Liver (tissue), 9 donors: ENCODE data around the gene NGLY1. TPM values are rescaled to one million over a fixed set of nuclear protein-coding genes. Genes with fewer than 3 reads are reported as not detected.

Experiments
- DNase-seq: peaks from one replicate; pipeline ENCODE4 v3.0.0-alpha.2; 2017; ENCODE audit warnings: low spot score
- H3K27ac ChIP-seq, 2 donors: one replicate each; pipeline ENCODE4 v1.7.0; 2013; ENCODE audit warnings: inconsistent platforms in 2 of 2, low read length in 2 of 2, control low read depth in 1 of 2, low read depth in 1 of 2, mild to moderate bottlenecking in 1 of 2
- H3K27me3 ChIP-seq, 4 donors: one replicate each; pipeline versions ENCODE4 v1.6.1 to v1.7.0; 2013; ENCODE audit warnings: low read length in 3 of 4, inconsistent platforms in 1 of 4, mild to moderate bottlenecking in 1 of 4, moderate library complexity in 1 of 4; ENCODE audit not compliant: control insufficient read depth in 4 of 4, insufficient read depth in 4 of 4
- H3K36me3 ChIP-seq, 4 donors: one replicate each; pipeline versions ENCODE4 v1.6.1 to v1.7.0; 2013; ENCODE audit warnings: low read length in 3 of 4, mild to moderate bottlenecking in 3 of 4, low read depth in 1 of 4, moderate library complexity in 1 of 4; ENCODE audit not compliant: control insufficient read depth in 4 of 4, insufficient read depth in 3 of 4
- H3K4me1 ChIP-seq, 4 donors: one replicate each; pipeline versions ENCODE4 v1.6.1 to v1.7.0; 2013; ENCODE audit warnings: low read length in 3 of 4, mild to moderate bottlenecking in 3 of 4, moderate library complexity in 1 of 4; ENCODE audit not compliant: control insufficient read depth in 4 of 4, insufficient read depth in 4 of 4
- H3K4me3 ChIP-seq, 3 donors: one replicate each; pipeline versions ENCODE4 v1.6.1 to v1.7.0; 2013; ENCODE audit warnings: low read length in 3 of 3, control low read depth in 1 of 3, low read depth in 1 of 3, mild to moderate bottlenecking in 1 of 3
- H3K9ac ChIP-seq, 2 donors: one replicate each; pipeline ENCODE4 v1.7.0; 2013; ENCODE audit warnings: low read length in 2 of 2, mild to moderate bottlenecking in 2 of 2, moderate library complexity in 2 of 2, control low read depth in 1 of 2, low read depth in 1 of 2
- H3K9me3 ChIP-seq, 4 donors: one replicate each; pipeline versions ENCODE4 v1.6.1 to v1.7.0; 2013; ENCODE audit warnings: low read length in 3 of 4; ENCODE audit not compliant: control insufficient read depth in 4 of 4
- EGR1 ChIP-seq, 2 donors: IDR thresholded peaks; 2 replicates each; pipeline ENCODE4 v1.6.1; 2016 to 2018; ENCODE audit warnings: antibody characterized with exemption in 2 of 2, low read depth in 2 of 2
- FOXA1 ChIP-seq: IDR thresholded peaks from 2 replicates; pipeline ENCODE4 v1.6.1; 2016; ENCODE audit warnings: antibody characterized with exemption
- FOXA2 ChIP-seq: IDR thresholded peaks from 2 replicates; pipeline ENCODE4 v1.6.1; 2016; ENCODE audit warnings: antibody characterized with exemption
- GABPA ChIP-seq, 2 donors: IDR thresholded peaks in 1 of 2; conservative IDR thresholded peaks in 1 of 2; 2 replicates each; pipeline ENCODE4 v1.6.1; 2016; ENCODE audit warnings: antibody characterized with exemption in 2 of 2, mild to moderate bottlenecking in 1 of 2, moderate library complexity in 1 of 2
- HNF4A ChIP-seq, 2 donors: conservative IDR thresholded peaks; 2 replicates each; pipeline ENCODE4 v1.6.1; 2016; ENCODE audit warnings: antibody characterized with exemption in 2 of 2, mild to moderate bottlenecking in 2 of 2
- HNF4G ChIP-seq: IDR thresholded peaks from 2 replicates; pipeline ENCODE4 v1.6.1; 2016; ENCODE audit warnings: antibody characterized with exemption
- JUND ChIP-seq, 2 donors: IDR thresholded peaks; 2 replicates each; pipeline ENCODE4 v1.6.1; 2016; ENCODE audit warnings: antibody characterized with exemption in 2 of 2
- NR2F2 ChIP-seq: IDR thresholded peaks from 2 replicates; pipeline ENCODE4 v1.6.1; 2016; ENCODE audit warnings: antibody characterized with exemption
- RAD21 ChIP-seq, 2 donors: IDR thresholded peaks; 2 replicates each; pipeline ENCODE4 v1.6.1; 2016; ENCODE audit warnings: antibody characterized with exemption in 2 of 2, mild to moderate bottlenecking in 2 of 2
- RXRA ChIP-seq, 2 donors: IDR thresholded peaks; 2 replicates each; pipeline ENCODE4 v1.6.1; 2017 to 2018; ENCODE audit warnings: antibody characterized with exemption in 2 of 2, mild to moderate bottlenecking in 1 of 2
- SP1 ChIP-seq: IDR thresholded peaks from 2 replicates; pipeline ENCODE4 v1.6.1; 2018; ENCODE audit warnings: antibody characterized with exemption, mild to moderate bottlenecking
- TAF1 ChIP-seq: conservative IDR thresholded peaks from 2 replicates; pipeline ENCODE4 v1.6.1; 2016; ENCODE audit warnings: antibody characterized with exemption, mild to moderate bottlenecking
- YY1 ChIP-seq: IDR thresholded peaks from 2 replicates; pipeline ENCODE4 v1.6.1; 2016; ENCODE audit warnings: antibody characterized with exemption, mild to moderate bottlenecking
- ZBTB33 ChIP-seq: IDR thresholded peaks from 2 replicates; pipeline ENCODE4 v1.6.1; 2016; ENCODE audit warnings: antibody characterized with exemption
- WGBS: extraction: QIAGEN DNeasy Blood & Tissue Kit; methylation state at CpG from one replicate; pipeline ENCODE4 v1.1.7; 2013; 5-methylcytosine and 5-hydroxymethylcytosine counted together
- polyA plus RNA-seq, 2 donors: library from polyadenylated mRNA; stranded (reverse) in 1 of 2; unstranded in 1 of 2; fragments of 200-250 nt in 1 of 2; fragments of >200 nt in 1 of 2; fragmentation: Nextera tagmentation in 1 of 2; extraction: Ambion mirVana in 1 of 2; gene quantifications; one replicate each; pipeline versions ENCODE4 v1.2.1 to v1.2.3, GENCODE V29; 2013 to 2015
- total RNA-seq, 2 donors: library from RNA; depleted of rRNA; stranded (reverse); fragments of >200 nt; gene quantifications; one replicate each; pipeline ENCODE4 v1.2.3, GENCODE V29; 2014
- TF ChIP-seq, protein P1 (sequence below): IDR thresholded peaks from 2 replicates; pipeline ENCODE4 v1.6.1; 2016; ENCODE audit warnings: antibody characterized with exemption
- TF ChIP-seq, protein P2 (sequence below): IDR thresholded peaks from 2 replicates; pipeline ENCODE4 v1.6.1; 2016; ENCODE audit warnings: antibody characterized with exemption
- TF ChIP-seq, protein P3 (sequence below): fragments of 150-350 bp; IDR thresholded peaks from 2 replicates; pipeline ENCODE4 v1.5.1; 2017; ENCODE audit warnings: improper control_type of control experiment, low read depth, low read length; ENCODE audit not compliant: missing input control
- TF ChIP-seq, protein P4 (sequence below): IDR thresholded peaks from 2 replicates; pipeline ENCODE4 v1.6.1; 2016; ENCODE audit warnings: antibody characterized with exemption, mild to moderate bottlenecking
- donor health status: healthy.
- donor health status: healthy.
- donor health status: healthy.
- donor health status: healthy.
- donor health status: healthy.

NGLY1 gene
- total and polyA plus RNA-seq, 4 donors: 13.3 to 31.5 (median 23.9) TPM

DNA sequence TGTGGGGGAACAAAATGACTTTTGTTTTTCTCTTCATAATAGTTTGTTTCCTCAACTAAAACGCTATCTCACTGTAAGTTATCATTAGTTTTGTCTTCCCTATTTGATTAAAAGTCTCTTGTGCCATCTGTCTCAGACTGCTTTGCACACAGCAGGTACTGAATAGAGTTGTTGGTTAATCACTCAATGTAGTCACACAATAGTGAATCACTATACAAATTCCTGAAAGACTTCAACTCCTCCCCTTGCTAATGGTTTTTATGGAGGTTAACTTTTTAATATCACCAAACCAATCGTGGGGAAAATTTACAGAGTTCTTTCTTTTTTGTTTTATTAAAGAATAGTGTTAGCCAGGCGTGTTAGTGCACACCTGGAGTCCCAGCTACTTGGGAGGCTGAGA, 2.6 kb upstream of the NGLY1 start:
- Histone ChIP-seq H3K36me3 (no peaks in the 10 kb centered on the region), H3K27ac (no peak overlapping the region), H3K4me3 (no peak overlapping the region), H3K4me1 (peaks cover 0 to 26% (median 15%) of the 10 kb centered on the region in 4 donors), H3K9me3 (no peaks in the 10 kb centered on the region), H3K9ac (no peak overlapping the region), H3K27me3 (no peaks in the 10 kb centered on the region)
- no peak for DNase-seq
- no peak for TF ChIP-seq FOXA2
- no peak for TF ChIP-seq RXRA (IDR thresholded peaks at IDR 0.05)
- no peak for TF ChIP-seq GABPA (IDR thresholded peaks at IDR 0.05 in 1 of 2, conservative IDR thresholded peaks at IDR 0.05 in 1 of 2)
- TF ChIP-seq FOXA1: no peak
- TF ChIP-seq YY1: no peak
- no peak for TF ChIP-seq NR2F2
- TF ChIP-seq, protein P1, sequence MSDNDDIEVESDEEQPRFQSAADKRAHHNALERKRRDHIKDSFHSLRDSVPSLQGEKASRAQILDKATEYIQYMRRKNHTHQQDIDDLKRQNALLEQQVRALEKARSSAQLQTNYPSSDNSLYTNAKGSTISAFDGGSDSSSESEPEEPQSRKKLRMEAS: no peak
- no peak for TF ChIP-seq TAF1
- no peak for TF ChIP-seq SP1
- TF ChIP-seq, protein P2, sequence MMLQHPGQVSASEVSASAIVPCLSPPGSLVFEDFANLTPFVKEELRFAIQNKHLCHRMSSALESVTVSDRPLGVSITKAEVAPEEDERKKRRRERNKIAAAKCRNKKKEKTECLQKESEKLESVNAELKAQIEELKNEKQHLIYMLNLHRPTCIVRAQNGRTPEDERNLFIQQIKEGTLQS: no peak
- TF ChIP-seq, protein P3, sequence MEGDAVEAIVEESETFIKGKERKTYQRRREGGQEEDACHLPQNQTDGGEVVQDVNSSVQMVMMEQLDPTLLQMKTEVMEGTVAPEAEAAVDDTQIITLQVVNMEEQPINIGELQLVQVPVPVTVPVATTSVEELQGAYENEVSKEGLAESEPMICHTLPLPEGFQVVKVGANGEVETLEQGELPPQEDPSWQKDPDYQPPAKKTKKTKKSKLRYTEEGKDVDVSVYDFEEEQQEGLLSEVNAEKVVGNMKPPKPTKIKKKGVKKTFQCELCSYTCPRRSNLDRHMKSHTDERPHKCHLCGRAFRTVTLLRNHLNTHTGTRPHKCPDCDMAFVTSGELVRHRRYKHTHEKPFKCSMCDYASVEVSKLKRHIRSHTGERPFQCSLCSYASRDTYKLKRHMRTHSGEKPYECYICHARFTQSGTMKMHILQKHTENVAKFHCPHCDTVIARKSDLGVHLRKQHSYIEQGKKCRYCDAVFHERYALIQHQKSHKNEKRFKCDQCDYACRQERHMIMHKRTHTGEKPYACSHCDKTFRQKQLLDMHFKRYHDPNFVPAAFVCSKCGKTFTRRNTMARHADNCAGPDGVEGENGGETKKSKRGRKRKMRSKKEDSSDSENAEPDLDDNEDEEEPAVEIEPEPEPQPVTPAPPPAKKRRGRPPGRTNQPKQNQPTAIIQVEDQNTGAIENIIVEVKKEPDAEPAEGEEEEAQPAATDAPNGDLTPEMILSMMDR: no peak
- TF ChIP-seq ZBTB33: no peak
- TF ChIP-seq HNF4A (conservative IDR thresholded peaks at IDR 0.05): no peak
- TF ChIP-seq HNF4G: no peak
- no peak for TF ChIP-seq EGR1 (IDR thresholded peaks at IDR 0.05; ENCODE audit: low read depth in 2 of 2)
- WGBS: 89% methylated on average over 3 of the region's 3 CpGs

GRCh38 chr3:25784971-25785370, 1.7 kb upstream of the NGLY1 start:
- TF ChIP-seq, protein P3: no peak
- TF ChIP-seq, protein P4, sequence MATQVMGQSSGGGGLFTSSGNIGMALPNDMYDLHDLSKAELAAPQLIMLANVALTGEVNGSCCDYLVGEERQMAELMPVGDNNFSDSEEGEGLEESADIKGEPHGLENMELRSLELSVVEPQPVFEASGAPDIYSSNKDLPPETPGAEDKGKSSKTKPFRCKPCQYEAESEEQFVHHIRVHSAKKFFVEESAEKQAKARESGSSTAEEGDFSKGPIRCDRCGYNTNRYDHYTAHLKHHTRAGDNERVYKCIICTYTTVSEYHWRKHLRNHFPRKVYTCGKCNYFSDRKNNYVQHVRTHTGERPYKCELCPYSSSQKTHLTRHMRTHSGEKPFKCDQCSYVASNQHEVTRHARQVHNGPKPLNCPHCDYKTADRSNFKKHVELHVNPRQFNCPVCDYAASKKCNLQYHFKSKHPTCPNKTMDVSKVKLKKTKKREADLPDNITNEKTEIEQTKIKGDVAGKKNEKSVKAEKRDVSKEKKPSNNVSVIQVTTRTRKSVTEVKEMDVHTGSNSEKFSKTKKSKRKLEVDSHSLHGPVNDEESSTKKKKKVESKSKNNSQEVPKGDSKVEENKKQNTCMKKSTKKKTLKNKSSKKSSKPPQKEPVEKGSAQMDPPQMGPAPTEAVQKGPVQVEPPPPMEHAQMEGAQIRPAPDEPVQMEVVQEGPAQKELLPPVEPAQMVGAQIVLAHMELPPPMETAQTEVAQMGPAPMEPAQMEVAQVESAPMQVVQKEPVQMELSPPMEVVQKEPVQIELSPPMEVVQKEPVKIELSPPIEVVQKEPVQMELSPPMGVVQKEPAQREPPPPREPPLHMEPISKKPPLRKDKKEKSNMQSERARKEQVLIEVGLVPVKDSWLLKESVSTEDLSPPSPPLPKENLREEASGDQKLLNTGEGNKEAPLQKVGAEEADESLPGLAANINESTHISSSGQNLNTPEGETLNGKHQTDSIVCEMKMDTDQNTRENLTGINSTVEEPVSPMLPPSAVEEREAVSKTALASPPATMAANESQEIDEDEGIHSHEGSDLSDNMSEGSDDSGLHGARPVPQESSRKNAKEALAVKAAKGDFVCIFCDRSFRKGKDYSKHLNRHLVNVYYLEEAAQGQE: no peak
- TF ChIP-seq GABPA (IDR thresholded peaks at IDR 0.05 in 1 of 2, conservative IDR thresholded peaks at IDR 0.05 in 1 of 2) (no peak), TAF1 (no peak), RXRA (IDR thresholded peaks at IDR 0.05) (no peak), JUND (IDR thresholded peaks at IDR 0.05) (no peak), ZBTB33 (no peak), HNF4G (no peak), FOXA2 (no peak), SP1 (no peak), FOXA1 (no peak), NR2F2 (no peak), RAD21 (IDR thresholded peaks at IDR 0.05) (no peak), EGR1 (IDR thresholded peaks at IDR 0.05; ENCODE audit: low read depth in 2 of 2) (no peak), HNF4A (conservative IDR thresholded peaks at IDR 0.05) (no peak)
- TF ChIP-seq, protein P1: no peak
- TF ChIP-seq, protein P2: no peak
- H3K36me3 ChIP-seq: no peaks in the 10 kb centered on the region
- 95% methylated on average over 1 of the region's 1 CpG for WGBS
- no peak for DNase-seq
- H3K27me3 ChIP-seq: no peaks in the 10 kb centered on the region
- H3K9me3 ChIP-seq: no peaks in the 10 kb centered on the region
- peaks cover 0 to 23% (median 12%) of the 10 kb centered on the region in 4 donors for H3K4me1 ChIP-seq
- H3K27ac ChIP-seq: no peak overlapping the region
- H3K4me3 ChIP-seq: no peak overlapping the region
- no peak overlapping the region for H3K9ac ChIP-seq
